Stimulated activated CD4-positive, alpha-beta T cell treated with anti-CD3 and anti-CD28 coated beads, Interleukin-12 subunit alpha, Interleukin-12 subunit beta, amount 100 ng/mL, for 24 hours (primary cell): Measurements from ENCODE around the gene CDSN.

Experiments
- DNase-seq, 2 experiments: peaks; one replicate each; pipeline ENCODE4 v3.0.0-alpha.2; 2020; ENCODE audit warnings: low read depth in 2 of 2

The CDSN gene

GRCh38 chr6:31115941-31116560 is 4.2 kb downstream of the CDSN start:
- DNase-seq, result no peak

- no peak for DNase-seq
These were observed 5.0 kb downstream of the CDSN start for GRCh38 chr6:31114970-31115849.

- no peak for DNase-seq
These were observed 5.7 kb downstream of the CDSN start, which contains the start of gene PSORS1C1 for GRCh38 chr6:31114541-31114878. Gene PSORS1C1, plus strand, starts transcription at chr6:31114800. Its CDS starts 14,833 bp downstream, at chr6:31129633.

GRCh38 chr6:31113861-31114540 is 6.2 kb downstream of the CDSN start:
- DNase-seq, result no peak

GRCh38 chr6:31112478-31112877 is 7.8 kb downstream of the CDSN start, which contains the start of gene C6orf15:
Gene C6orf15, minus strand, starts transcription at chr6:31112575. Its CDS starts 20 bp downstream, at chr6:31112555.
- no peak for DNase-seq

GRCh38 chr6:31111712-31112111 is 8.5 kb downstream of the CDSN start:
- DNase-seq, result no peak

- no peak for DNase-seq
These were observed 9.2 kb downstream of the CDSN start for GRCh38 chr6:31110825-31111582.

- no peak for DNase-seq
These were observed 13.2 kb downstream of the CDSN start for GRCh38 chr6:31107052-31107451.

GRCh38 chr6:31103136-31103535 is 17.1 kb downstream of the CDSN start:
- no peak for DNase-seq

- no peak for DNase-seq
These were observed 21.8 kb downstream of the CDSN start for GRCh38 chr6:31098449-31098938.

GRCh38 chr6:31096656-31097055 is 23.6 kb downstream of the CDSN start:
- DNase-seq, result no peak

- DNase-seq, result no peak
These were observed 24.0 kb downstream of the CDSN start for GRCh38 chr6:31096215-31096614.

- no peak for DNase-seq
These were observed 25.8 kb downstream of the CDSN start for GRCh38 chr6:31094389-31094881.

GRCh38 chr6:31092769-31093505 is 27.3 kb downstream of the CDSN start:
- DNase-seq, result no peak

- no peak for DNase-seq
These were observed 28.0 kb downstream of the CDSN start for GRCh38 chr6:31092238-31092637.

- no peak for DNase-seq
These were observed 28.6 kb downstream of the CDSN start for GRCh38 chr6:31091680-31092079.

GRCh38 chr6:31090973-31091364 is 29.3 kb downstream of the CDSN start:
- DNase-seq, result no peak

- DNase-seq, result no peak
These were observed 29.8 kb downstream of the CDSN start for GRCh38 chr6:31090275-31090972.

- peak; percentile 83 to 90 for DNase-seq
These were observed 32.7 kb downstream of the CDSN start for GRCh38 chr6:31087494-31088089.
